Putamen (tissue), 1 donor: ENCODE measurements around the gene CHEK1.

Experiments
- DNase-seq: peaks from one replicate; pipeline ENCODE4 v3.0.0-alpha.2; 2016; ENCODE audit warnings: low spot score

CHEK1 gene

DNA sequence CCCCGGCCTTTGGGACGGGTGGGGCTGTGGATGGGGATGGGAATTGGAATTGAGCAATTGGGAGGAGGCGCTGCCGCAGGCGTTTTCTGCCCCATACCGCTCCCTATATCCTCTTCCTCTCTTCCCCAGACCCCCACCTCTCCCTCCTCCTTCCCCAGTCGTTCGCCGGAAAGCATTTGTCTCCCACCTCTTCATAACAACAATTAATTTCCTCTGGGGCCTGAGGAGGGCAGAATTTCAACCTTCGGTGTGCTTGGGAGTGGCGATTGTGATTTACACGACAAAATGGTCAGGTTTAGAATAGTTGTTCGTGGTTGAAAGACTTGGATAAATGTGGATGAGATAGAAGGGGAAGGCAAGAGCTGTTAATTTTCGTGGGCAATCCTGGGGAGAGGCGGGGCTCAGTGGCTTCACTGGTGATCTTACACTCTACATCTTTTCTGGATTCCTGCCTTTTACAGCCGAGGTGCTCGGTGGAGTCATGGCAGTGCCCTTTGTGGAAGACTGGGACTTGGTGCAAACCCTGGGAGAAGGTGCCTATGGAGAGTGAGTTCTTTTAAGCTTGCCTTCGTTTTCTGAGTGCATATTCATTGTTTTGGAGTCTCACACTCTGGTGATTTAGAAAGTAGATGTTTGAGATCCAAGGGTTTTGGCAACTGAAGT is 1.5 kb downstream of the CHEK1 start:
- peak; percentile 9 for DNase-seq

- no peak for DNase-seq
These were observed 2.4 kb downstream of the CHEK1 start for GRCh38 chr11:125627236-125627910.

DNA sequence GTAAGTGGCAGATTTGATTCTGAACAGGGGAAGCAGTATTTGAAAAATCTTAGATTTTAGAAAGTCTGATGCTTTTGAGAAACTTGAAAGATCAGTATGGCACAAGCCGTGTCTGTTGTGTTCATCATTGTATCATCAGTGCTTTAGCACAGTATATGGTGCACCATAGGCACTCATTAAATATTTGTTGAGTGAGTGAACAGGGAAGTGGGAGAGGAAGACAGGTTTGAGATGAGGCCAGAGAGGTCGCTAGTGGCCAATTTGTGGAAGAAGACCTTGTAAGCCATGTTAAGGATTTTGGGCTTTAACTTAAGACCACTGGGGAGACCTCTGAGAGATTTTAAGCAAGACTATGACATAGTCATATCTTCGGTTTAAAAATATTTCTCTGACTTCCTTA is 12.9 kb downstream of the CHEK1 start:
- no peak for DNase-seq

DNA sequence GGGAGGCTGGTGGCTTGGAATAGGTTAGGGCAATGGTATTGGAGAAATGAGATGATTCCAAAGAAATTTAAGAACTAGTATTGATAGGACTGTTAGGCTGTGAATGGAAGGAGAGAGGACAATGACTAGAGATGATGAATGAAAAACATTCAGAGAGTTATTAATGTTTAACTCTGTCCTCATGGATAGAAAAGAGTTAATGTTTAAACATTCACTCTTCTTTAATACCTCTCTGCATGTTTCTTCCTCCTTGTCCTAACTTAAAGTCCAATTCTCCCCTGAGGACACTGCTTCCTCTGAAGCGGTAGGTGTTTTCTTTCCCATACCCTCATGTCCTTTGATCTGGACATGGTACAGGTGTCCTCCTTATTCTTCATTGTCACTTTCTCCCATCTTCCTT is 13.4 kb downstream of the CHEK1 start:
- no peak for DNase-seq

DNA sequence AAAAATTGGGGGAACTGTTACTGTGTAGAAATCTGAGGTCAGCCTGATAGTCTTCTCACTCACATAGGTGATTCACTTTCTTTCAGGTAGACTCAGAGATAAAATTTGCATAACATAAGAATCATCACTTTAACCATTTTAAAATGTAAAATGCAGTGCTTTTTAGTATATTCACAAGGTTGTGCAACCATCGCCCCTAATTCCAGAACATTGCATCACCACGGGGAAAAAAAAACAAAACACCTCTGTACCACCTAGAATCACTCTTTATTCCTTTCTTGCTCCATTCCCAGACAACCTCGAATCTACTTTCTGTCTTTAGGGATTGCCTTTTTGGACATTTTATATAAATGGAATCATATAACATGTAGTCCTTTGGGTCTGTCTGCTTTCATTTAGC is 20.9 kb downstream of the CHEK1 start:
- no peak for DNase-seq

DNA sequence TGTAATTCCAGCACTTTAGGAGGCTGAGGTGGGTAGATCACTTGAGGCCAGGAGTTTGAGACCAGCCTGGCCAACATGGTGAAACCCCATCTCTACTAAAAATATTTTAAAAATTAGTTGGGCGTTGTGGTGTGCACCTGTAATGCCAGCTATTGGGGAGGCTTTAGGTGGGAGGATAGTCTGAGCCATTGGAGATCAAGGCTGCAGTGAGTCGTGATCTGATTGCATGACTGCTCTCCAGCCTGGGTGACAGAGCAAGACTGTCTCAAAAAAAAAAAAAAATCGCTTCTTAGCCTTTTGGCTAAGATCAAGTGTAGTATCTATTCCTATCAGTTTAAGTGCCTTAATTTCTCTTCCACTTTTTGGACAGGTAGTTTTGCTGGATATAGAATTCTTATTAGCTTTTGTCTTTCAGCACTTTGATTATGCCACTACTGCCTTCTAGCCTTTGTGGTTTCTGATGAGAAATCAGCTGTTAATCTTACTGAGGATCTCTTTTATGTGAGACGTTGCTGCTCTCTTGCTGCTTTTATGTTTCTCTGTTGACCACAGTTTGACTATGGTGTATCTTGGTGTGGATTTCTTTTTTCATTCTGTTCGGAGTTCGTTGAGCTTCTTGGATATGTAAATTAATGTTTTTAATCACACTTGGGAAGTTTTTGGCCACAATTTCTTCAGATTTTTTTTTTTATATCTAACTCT is 24.7 kb downstream of the CHEK1 start:
- DNase-seq, result no peak

GRCh38 chr11:125662689-125663088 is 37.7 kb downstream of the CHEK1 start:
- no peak for DNase-seq

DNA sequence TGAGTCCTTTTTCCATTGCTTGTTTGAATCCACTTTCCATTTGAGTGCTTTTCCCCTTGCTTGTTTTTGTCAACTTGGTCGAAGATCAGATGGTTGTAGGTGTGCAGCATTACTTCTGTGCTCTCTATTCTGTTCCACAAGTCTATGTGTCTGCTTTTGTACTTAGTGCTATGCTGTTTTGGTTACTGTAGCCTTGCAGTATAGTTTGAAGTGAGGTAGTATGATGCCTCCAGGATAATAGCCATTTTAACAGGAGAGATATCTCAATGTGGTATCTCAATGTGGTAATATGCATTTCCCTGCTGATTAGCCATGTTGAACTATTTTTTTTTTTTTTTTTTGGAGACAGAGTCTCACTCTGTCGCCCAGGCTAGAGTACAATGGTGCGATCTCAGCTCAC is 38.9 kb downstream of the CHEK1 start:
- DNase-seq, result no peak

DNA sequence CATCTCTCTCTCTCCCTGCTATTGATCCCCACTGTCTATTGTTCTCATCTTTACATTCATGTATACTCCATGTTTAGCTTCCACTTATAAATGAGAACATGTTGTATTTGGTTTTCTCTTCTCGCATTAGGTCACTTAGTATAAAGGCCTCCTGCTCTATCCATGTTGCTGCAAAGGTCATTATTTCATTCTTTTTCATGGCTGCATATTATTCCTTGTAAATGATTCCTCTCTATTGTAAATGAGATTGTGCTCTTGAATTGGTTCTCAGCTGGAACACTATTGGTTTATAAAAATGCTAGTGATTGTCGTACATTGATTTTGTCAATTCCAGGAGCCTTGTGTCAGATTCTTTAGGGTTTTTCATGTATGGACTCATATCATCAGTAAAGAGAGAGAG is 42.2 kb downstream of the CHEK1 start:
- DNase-seq, result no peak

DNA sequence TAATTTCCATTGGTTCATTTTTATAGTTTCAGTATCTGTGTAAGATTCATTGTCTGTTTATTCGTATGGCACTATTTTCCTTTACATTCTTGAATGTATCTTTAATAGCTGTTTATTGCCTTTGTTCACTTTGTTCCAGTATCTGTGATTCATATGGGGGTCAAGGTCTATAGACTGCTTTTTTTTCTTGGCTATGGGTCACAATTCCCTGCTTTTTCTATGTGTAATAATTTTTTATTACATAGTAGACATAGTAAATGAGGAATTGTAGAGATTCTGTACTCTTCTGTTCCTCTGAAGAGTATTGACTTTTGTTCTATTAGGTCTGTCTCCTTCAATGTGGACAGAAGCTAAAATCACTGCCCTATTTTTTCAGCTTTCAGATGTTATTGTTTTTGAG is 45.2 kb downstream of the CHEK1 start:
- no peak for DNase-seq

GRCh38 chr11:125671561-125671960 is 46.6 kb downstream of the CHEK1 start:
- no peak for DNase-seq

DNA sequence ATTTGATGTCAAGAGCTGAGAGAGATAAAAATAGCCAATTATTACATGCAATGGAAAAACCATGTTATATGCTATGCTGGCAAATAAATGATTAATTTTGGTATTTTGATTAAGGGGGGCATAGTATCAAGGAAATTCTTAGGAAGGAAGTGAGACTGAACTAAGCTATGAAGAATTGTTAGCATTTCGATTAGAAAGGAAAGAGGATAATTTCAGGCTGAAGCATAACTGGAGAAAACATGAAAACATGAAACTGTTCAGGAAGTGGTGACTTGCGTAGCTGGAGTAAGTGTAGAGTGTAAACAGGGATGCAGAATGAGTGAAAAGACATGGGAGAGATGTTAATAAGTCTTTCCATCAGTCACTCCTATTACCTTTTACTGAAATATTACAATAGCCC is 49.2 kb downstream of the CHEK1 start:
- DNase-seq, result no peak

- no peak for DNase-seq
These were observed 50.2 kb downstream of the CHEK1 start for GRCh38 chr11:125675196-125675595.

- no peak for DNase-seq
These were observed 54.4 kb downstream of the CHEK1 start for GRCh38 chr11:125679397-125679796.

- DNase-seq, result no peak
These were observed 54.9 kb downstream of the CHEK1 start for GRCh38 chr11:125679837-125680236.

DNA sequence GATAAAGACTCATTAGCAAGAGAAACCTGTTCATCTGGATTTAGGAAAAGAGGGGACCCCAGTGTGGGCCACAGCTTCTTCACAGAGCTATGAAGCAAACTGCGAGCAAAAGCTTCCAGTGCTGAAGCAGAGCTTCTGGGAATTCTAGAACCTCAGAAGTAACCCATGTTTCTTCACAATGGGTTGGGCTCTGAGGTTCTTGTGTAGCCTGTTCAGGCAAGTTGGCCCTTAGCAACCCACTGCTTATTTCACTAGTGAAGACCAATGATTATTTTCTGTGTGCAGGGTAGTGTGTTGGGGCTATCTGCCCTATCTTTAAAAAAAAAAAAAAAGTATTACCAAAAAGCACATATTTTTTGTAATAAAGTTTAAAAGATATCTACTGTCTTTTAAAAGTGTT is 55.8 kb downstream of the CHEK1 start, which contains the start of gene ACRV1:
TSS of gene ACRV1 (minus strand) at position 101 of the 400 bp plus-strand sequence. CDS start at position 34, 67 bp downstream.
- DNase-seq, result no peak

GRCh38 chr11:125685228-125685627 is 60.3 kb downstream of the CHEK1 start:
- no peak for DNase-seq

GRCh38 chr11:125688066-125688465 is 63.1 kb downstream of the CHEK1 start:
- DNase-seq, result no peak

DNA sequence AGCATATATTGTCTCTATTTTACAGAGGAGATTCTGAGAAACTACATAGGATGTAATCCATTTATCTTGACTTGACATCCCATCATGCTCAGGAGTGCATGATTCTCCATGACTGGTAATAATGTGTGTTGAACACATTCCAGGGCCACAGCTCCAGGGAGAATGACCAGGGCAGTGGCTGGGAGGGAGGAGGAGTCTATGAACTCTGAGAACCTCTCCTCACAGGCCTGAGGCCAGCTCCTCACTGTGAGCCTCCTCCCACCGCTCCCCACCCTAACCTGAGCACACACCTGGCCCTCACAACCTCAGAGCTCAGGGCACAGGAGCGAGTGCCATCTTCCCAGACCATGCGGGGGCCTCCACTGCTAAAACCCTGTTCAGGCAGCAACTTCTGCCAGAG is 63.7 kb downstream of the CHEK1 start:
- no peak for DNase-seq

DNA sequence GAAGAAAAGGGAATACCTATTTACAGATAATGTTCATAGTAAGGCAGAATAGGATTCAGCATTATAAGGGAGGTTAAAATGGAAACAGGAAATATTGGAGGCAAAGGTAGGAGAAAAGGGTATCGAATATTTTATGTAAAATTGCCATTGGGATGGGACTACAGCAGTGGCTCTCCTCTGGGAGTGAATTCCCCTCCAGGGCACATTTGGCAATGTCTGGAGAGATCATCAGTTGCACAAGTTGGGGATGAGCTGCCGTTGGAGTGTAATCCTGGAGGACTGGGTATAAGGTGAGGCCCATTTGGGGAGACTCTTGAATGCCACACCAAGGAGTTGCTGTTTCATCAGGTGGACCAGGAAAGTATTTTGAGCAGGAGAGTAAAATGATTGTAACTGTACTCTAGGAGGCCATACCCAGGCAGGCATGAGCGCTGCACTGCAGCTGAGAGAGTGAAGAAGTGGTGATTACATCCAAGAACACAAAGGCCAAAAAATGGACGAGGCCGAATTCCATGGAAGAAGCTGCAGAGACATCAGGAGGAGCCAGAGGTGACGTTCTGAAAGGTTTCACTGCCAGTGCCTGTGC is 64.4 kb downstream of the CHEK1 start:
- no peak for DNase-seq

DNA sequence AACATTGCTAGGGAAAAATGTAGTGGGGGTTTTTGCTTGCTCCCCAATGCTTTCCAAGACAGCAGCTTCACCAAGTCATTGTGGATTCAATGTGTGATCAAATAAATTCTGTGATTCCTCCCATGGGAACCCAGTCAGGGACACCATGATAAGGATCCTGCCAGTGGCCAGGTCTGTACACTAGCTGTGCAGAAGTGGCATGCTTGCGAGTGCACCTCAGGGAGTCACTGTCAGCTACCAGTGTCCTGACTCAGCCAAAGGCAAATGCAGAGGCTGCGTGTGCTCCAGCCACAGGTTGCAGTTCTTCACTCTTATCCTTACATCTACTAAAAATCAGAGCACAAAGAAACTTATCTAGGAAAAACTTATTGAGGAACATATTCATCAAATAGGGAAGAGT is 65.0 kb downstream of the CHEK1 start:
- no peak for DNase-seq

- no peak for DNase-seq
These were observed 67.9 kb downstream of the CHEK1 start for GRCh38 chr11:125692887-125693286.

DNA sequence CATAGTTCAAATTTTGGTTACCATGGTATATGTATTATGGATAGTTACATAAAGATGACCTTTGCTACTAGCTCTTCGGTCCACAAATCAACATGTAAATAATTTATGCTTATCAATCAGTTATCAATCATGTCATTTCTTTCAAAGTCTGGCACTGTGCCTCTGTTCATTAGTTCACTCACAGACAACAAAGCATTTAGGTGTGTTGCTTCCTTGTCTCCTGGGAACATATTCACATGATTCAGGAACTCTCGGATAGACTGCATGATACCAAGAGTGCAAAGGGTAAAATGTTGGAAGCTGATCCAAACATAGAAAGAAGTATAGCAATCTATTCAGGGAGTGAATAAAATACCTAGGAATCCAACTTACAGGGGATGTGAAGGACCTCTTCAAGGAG is 70.0 kb downstream of the CHEK1 start:
- DNase-seq, result no peak
